PC-9 (cell line): ENCODE results near the gene SLC9A9. TPM values are rescaled to one million over a fixed set of nuclear protein-coding genes. Genes with fewer than 3 reads are reported as not detected.

Experiments
- BruUV-seq: library from RNA; stranded (reverse); fragments of 400-500 nt; replicated peaks from 2 replicates; lab custom pipeline; 2021; lab: Mats Ljungman, UMichigan
- CTCF ChIA-PET: fragments of 300-600 bp; sonication (Branson Sonifier 250); formaldehyde crosslinking; loops from one replicate; lab custom pipeline; 2022; ENCODE audit warnings: antibody characterized with exemption; lab: Charles Lee
- POLR2A ChIA-PET: fragments of 300-600 bp; sonication (Branson Sonifier 250); formaldehyde crosslinking; loops from one replicate; lab custom pipeline; 2022; ENCODE audit warnings: antibody characterized with exemption; ENCODE audit not compliant: unreplicated experiment; lab: Charles Lee
- DNase-seq, 2 experiments: peaks; one replicate each; pipeline versions ENCODE4 v3.0.0 to v3.0.0-alpha.2; 2015 to 2022; ENCODE audit warnings: mixed read lengths in 1 of 2
- H2AFZ ChIP-seq: fragments of 200-600 bp; sonication (generic); 2 replicates; pipeline ENCODE4 v1.8.1; 2017; ENCODE audit warnings: antibody characterized with exemption
- H3F3A ChIP-seq: fragments of 200-600 bp; sonication (generic); 2 replicates; pipeline ENCODE4 v1.8.1; 2017; ENCODE audit warnings: antibody characterized with exemption, mild to moderate bottlenecking, low read depth; ENCODE audit not compliant: insufficient read depth
- H3K27ac ChIP-seq: fragments of 200-600 bp; sonication (generic); 2 replicates; pipeline ENCODE4 v1.6.1; 2016; ENCODE audit warnings: mixed run types
- H3K27me3 ChIP-seq: fragments of 200-600 bp; sonication (generic); 2 replicates; pipeline ENCODE4 v1.6.1; 2016; ENCODE audit warnings: low read depth, mixed run types; ENCODE audit not compliant: insufficient read depth
- H3K36me3 ChIP-seq: fragments of 200-600 bp; sonication (generic); 2 replicates; pipeline ENCODE4 v1.6.1; 2016; ENCODE audit warnings: low read depth, mixed run types
- H3K4me1 ChIP-seq: fragments of 200-600 bp; sonication (generic); replicated peaks from 2 replicates; pipeline ENCODE4 v1.6.1; 2016; ENCODE audit warnings: mixed run types; ENCODE audit not compliant: insufficient read depth
- H3K4me2 ChIP-seq: fragments of 200-600 bp; sonication (generic); 2 replicates; pipeline ENCODE4 v1.6.1; 2017; ENCODE audit warnings: mixed run types
- H3K4me3 ChIP-seq: fragments of 200-600 bp; sonication (generic); 2 replicates; pipeline ENCODE4 v1.6.1; 2016; ENCODE audit warnings: mixed run types
- H3K79me2 ChIP-seq: fragments of 200-600 bp; sonication (generic); 2 replicates; pipeline ENCODE4 v1.6.1; 2017; ENCODE audit warnings: low read depth, mixed run types
- H3K9me2 ChIP-seq: fragments of 200-600 bp; sonication (generic); 2 replicates; pipeline ENCODE4 v1.8.1; 2017; ENCODE audit warnings: mild to moderate bottlenecking; ENCODE audit not compliant: insufficient read depth
- H3K9me3 ChIP-seq: fragments of 200-600 bp; sonication (generic); 2 replicates; pipeline ENCODE4 v1.8.1; 2016; ENCODE audit warnings: low read depth; ENCODE audit not compliant: insufficient read depth
- H4K20me1 ChIP-seq: fragments of 200-600 bp; sonication (generic); 2 replicates; pipeline ENCODE4 v1.8.1; 2017; ENCODE audit not compliant: insufficient read depth
- EZH2 ChIP-seq: fragments of 200-600 bp; sonication (generic); IDR thresholded peaks from 2 replicates; pipeline ENCODE4 v1.8.0; 2017; ENCODE audit warnings: antibody characterized with exemption, low read depth
- intact Hi-C: fragments of 100-400 bp; cut with micrococcal nuclease; formaldehyde crosslinking; loops from one replicate; pipeline ENCODE4 v1.10.0; 2022; ENCODE audit not compliant: unreplicated experiment
- total RNA-seq: library from RNA; stranded (reverse); gene quantifications from 2 replicates; pipeline ENCODE4 v1.2.3, GENCODE V29; 2021
- TF ChIP-seq, protein P1 (sequence below): fragments of 200-600 bp; sonication (generic); conservative IDR thresholded peaks from 2 replicates; pipeline ENCODE4 v1.6.1; 2017; ENCODE audit warnings: mixed run types, antibody characterized with exemption, mild to moderate bottlenecking, moderate library complexity

Gene SLC9A9
- total RNA-seq, 1 experiment from 2014 or later = 1.7 TPM

DNA sequence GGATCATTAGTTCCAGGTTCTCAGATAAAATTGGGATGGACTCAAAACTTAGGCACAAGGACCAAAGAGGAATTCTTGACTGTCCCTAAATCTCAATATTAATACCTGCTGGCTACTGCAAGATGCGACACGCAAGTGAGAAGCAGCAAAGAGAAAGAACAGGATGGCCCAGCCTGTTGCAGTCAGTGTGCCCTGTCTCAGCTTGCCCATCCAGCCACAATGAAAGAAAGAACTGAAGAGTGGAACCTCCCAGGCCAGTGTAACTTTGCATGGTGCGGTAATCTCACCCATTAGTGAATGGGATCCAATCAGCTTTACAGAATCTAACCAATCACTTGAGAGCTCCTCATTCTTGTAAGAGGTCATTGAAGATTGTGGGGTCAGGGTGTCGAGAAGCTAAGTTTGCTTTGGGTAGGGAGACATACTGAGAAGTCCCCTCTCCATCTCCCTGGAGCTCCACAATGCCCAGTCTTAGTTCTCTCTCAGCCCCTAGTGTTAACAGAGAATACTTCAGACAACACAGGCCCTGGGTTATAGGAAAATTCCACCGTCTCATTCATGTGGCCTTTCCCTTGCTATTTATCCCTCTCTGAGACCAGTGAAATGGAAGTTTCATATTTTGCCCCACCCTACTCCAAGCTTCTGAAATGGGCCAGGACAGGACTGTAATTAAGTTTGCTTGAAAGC, 3.2 kb upstream of the SLC9A9 start:
- BruUV-seq = no TSS peak
- Histone ChIP-seq H3F3A (no peaks in the 10 kb centered on the region; the same call in 1 of the 2 replicates), H2AFZ (no peak overlapping the region), H3K4me1 (0 out of 2 replicates have a peak, but pooled peaks cover 10% of the 10 kb centered on the region), H3K4me2 (no peak overlapping the region), H4K20me1 (no peaks in the 10 kb centered on the region), H3K27ac (no peak overlapping the region), H3K9me3 (0 out of 2 replicates have a peak, but pooled peaks cover 4% of the 10 kb centered on the region), H3K27me3 (no peaks in the 10 kb centered on the region), H3K9me2 (no peaks in the 10 kb centered on the region), H3K36me3 (no peaks in the 10 kb centered on the region), H3K4me3 (no peak overlapping the region), H3K79me2 (no peaks in the 10 kb centered on the region)
- POLR2A ChIA-PET = no interaction called here
- no peak for DNase-seq
- no peak for TF ChIP-seq EZH2
- TF ChIP-seq, protein P1, sequence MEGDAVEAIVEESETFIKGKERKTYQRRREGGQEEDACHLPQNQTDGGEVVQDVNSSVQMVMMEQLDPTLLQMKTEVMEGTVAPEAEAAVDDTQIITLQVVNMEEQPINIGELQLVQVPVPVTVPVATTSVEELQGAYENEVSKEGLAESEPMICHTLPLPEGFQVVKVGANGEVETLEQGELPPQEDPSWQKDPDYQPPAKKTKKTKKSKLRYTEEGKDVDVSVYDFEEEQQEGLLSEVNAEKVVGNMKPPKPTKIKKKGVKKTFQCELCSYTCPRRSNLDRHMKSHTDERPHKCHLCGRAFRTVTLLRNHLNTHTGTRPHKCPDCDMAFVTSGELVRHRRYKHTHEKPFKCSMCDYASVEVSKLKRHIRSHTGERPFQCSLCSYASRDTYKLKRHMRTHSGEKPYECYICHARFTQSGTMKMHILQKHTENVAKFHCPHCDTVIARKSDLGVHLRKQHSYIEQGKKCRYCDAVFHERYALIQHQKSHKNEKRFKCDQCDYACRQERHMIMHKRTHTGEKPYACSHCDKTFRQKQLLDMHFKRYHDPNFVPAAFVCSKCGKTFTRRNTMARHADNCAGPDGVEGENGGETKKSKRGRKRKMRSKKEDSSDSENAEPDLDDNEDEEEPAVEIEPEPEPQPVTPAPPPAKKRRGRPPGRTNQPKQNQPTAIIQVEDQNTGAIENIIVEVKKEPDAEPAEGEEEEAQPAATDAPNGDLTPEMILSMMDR = no peak
- intact Hi-C loops = no loop called here
- CTCF ChIA-PET = no interaction called here

DNA sequence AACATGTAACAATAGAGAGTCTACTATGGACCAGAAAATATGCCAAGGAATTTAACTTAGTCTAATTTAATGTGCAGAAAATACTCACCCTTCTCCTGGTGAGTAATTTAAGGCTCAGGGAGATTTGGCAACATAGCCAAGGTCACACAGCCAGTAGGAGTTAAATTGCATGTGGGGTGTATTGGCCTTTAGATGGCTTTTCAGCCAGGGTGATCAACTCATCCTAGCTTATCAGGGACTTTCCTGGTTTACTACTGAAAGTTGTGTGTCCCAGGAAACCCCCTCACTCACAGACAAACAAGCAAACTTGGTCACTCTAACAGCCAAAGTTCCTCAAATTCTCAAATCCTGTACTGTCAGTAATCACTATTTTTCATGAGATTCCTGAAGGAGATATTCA, 2.6 kb upstream of the SLC9A9 start:
- Histone ChIP-seq H3K4me3 (no peak overlapping the region), H3K27ac (no peak overlapping the region), H3K36me3 (no peaks in the 10 kb centered on the region), H3K9me2 (no peaks in the 10 kb centered on the region), H3K4me2 (no peak overlapping the region), H3K4me1 (0 out of 2 replicates have a peak, but pooled peaks cover 10% of the 10 kb centered on the region), H3F3A (no peaks in the 10 kb centered on the region; the same call in 1 of the 2 replicates), H3K27me3 (no peaks in the 10 kb centered on the region), H3K79me2 (no peaks in the 10 kb centered on the region), H3K9me3 (0 out of 2 replicates have a peak, but pooled peaks cover 4% of the 10 kb centered on the region), H2AFZ (no peak overlapping the region), H4K20me1 (no peaks in the 10 kb centered on the region)
- intact Hi-C loops = loop anchor here (1.0 kb wide), 1 partner anchor 20 kb away; no protein-coding TSS in a partner anchor
- TF ChIP-seq, protein P1 = no peak
- TF ChIP-seq EZH2 = no peak
- CTCF ChIA-PET = no interaction called here
- DNase-seq = no peak
- BruUV-seq = no TSS peak
- POLR2A ChIA-PET = no interaction called here

DNA sequence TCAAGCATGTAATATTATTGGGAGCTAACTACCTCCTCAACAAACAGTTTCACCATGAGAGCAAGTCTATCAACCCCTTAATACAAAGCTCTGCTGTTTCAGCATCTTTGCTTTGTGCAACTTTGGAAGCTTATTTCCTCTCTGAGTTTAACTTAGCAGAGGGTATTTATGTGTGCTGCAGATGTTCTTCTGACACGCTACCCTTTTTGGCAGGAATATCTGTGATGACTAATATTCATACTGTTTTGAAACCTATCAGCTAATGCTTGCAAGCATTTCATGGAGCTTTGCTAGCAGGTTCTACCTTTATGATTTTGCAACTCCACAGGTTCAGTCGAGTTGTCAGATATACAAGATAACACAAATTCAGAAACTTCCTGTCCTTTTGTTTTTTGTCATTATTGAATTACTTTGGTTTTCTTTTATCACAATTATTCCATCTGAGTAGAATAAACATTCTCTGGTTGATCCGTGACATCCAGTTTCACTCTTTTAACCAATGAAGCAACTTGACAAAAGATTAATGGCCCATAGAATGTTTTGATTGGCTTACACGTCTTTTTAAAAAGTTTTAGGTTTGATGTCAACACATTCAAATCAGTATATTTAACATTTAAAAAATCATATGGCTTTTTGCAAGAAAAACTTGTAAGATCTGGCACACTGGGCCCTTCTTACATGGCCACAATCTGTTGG, 1.7 kb upstream of the SLC9A9 start:
- H3K79me2 ChIP-seq = no peaks in the 10 kb centered on the region
- no peak overlapping the region for H3K27ac ChIP-seq
- POLR2A ChIA-PET = interaction anchor here (0.6 kb wide), 1 partner anchor 122 kb away, joined by 3 read pairs; no protein-coding TSS in a partner anchor
- CTCF ChIA-PET = no interaction called here
- H4K20me1 ChIP-seq = no peaks in the 10 kb centered on the region
- 0 out of 2 replicates have a peak, but pooled peaks cover 4% of the 10 kb centered on the region for H3K9me3 ChIP-seq
- H3K27me3 ChIP-seq = no peaks in the 10 kb centered on the region
- 0 out of 2 replicates have a peak, but pooled peaks cover 10% of the 10 kb centered on the region for H3K4me1 ChIP-seq
- H3F3A ChIP-seq = no peaks in the 10 kb centered on the region; the same call in 1 of the 2 replicates
- H3K4me3 ChIP-seq = no peak overlapping the region
- no TSS peak for BruUV-seq
- H2AFZ ChIP-seq = no peak overlapping the region
- DNase-seq = peak in 1 of 2 experiments; percentile 25
- no peak overlapping the region for H3K4me2 ChIP-seq
- intact Hi-C loops = loop anchor here (1.0 kb wide), 1 partner anchor 19 kb away; no protein-coding TSS in a partner anchor
- TF ChIP-seq, protein P1 = no peak
- TF ChIP-seq EZH2 = no peak
- H3K36me3 ChIP-seq = no peaks in the 10 kb centered on the region
- H3K9me2 ChIP-seq = no peaks in the 10 kb centered on the region
